Loucy (cell line): ENCODE data around the gene TEX12.

Source experiments
- EZH2phosphoT487 ChIP-seq: fragments of 200-600 bp; IDR thresholded peaks from 2 replicates; pipeline ENCODE4 v1.6.1; 2018; ENCODE audit warnings: antibody characterized with exemption, mild to moderate bottlenecking, moderate library complexity, borderline replicate concordance
- TF ChIP-seq, protein P1 (sequence below): fragments of 200-600 bp; sonication (generic); conservative IDR thresholded peaks from 2 replicates; pipeline ENCODE4 v1.5.1; 2014; ENCODE audit warnings: mild to moderate bottlenecking, antibody characterized with exemption, low read length

DNA sequence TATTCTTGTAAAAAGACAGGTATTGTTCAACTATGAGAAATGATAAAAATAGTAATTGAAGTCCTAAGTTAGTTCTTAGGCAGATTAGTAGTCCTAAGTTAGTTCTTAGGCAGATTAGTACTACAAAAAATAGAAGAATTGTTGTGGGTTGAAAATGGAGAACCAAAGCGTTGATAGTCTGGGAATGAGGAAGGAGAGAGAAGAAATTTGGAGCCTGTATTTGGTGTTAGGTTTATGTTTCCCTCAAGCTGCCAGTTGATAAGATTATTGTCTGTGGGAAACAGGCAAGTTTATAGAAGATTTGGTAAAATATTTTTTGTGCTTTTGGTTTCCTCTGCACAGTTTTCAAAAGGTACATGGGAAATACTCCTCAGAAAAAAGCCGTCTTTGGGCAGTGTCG lies 11.8 kb downstream of the TEX12 start:
- TF ChIP-seq, protein P1, sequence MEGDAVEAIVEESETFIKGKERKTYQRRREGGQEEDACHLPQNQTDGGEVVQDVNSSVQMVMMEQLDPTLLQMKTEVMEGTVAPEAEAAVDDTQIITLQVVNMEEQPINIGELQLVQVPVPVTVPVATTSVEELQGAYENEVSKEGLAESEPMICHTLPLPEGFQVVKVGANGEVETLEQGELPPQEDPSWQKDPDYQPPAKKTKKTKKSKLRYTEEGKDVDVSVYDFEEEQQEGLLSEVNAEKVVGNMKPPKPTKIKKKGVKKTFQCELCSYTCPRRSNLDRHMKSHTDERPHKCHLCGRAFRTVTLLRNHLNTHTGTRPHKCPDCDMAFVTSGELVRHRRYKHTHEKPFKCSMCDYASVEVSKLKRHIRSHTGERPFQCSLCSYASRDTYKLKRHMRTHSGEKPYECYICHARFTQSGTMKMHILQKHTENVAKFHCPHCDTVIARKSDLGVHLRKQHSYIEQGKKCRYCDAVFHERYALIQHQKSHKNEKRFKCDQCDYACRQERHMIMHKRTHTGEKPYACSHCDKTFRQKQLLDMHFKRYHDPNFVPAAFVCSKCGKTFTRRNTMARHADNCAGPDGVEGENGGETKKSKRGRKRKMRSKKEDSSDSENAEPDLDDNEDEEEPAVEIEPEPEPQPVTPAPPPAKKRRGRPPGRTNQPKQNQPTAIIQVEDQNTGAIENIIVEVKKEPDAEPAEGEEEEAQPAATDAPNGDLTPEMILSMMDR: no peak
- TF ChIP-seq EZH2phosphoT487: no peak
